ENCODE results near the gene TCP11L1.
A peak's percentile ranks its signal among the peaks of the same experiment; 100 is the strongest.
"Not testable (repeated sequence)": the region's sequence is repeated elsewhere in the genome, so short reads cannot be mapped to it uniquely, and the experiment has no call there.

The TCP11L1 gene

DNA sequence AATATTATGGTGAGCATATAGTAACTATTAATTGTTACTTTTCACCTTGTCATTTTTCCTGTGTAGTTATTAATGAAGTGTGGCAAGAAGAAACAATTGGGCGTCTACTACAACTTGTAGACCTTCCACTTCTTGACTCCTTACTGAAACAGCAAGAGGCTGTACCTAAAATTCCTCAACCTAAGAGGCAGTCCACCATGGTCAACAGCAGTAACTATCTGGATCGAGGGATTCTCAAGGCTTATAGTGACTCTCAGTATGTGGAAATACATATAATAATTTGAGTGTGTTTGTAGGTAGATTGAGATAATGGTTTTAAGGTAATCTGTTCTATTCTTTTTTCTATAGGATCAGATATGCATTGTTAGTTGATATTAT lies 10.8 kb upstream of the TCP11L1 start:
- no peak for DNase-seq (ENCODE audit: low read depth in 2 of 2)

GRCh38 chr11:33029218-33029617 lies 10.2 kb upstream of the TCP11L1 start:
- not testable (repeated sequence) for DNase-seq (ENCODE audit: low read depth in 2 of 2)

- no peak for DNase-seq (ENCODE audit: low read depth in 2 of 2)
Observed at GRCh38 chr11:33033493-33033892, 5.9 kb upstream of the TCP11L1 start.

- DNase-seq (ENCODE audit: low read depth in 2 of 2) = no peak
Observed at GRCh38 chr11:33035011-33035410, 4.4 kb upstream of the TCP11L1 start.

DNA sequence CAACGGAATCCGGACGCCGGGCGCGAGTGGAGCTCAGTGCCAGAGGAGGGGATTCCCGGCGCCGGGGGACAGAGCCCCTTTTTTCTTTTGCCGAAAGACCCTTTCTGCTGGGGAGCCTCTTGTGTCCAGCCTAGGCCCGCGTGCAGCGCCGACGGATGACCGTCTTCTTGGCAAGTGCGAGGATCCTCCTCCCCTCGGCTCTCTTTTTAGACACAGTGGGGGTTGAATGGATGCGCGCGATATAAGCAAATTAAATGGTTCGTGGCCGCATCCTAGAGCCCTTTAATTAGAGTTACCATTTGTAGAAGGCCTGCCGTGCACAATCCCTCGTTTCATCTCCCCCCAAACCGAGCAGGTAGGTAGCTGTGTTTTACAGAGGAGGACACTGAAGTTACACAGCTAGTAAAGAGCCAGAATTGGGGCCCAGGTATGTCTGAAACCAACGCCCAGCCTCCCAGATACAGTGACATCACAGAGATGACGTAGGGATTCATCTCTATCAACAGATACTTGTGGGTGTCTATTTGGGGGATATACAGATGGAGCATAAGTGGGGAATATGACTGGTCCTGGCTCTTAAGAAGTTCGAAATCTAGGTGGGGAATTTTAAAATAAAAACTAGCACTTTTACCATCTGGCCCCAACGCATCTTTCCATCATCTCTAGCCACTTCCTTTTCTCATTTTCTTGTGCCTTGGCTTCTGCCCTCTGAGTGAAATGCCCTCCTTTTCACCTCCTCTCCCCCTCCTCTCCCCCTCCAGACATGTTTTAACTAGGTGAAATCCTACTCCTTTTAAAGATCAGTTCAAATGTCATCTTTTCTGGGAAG lies 875 bp downstream of the TCP11L1 start:
- DNase-seq (ENCODE audit: low read depth in 2 of 2) = no peak

DNA sequence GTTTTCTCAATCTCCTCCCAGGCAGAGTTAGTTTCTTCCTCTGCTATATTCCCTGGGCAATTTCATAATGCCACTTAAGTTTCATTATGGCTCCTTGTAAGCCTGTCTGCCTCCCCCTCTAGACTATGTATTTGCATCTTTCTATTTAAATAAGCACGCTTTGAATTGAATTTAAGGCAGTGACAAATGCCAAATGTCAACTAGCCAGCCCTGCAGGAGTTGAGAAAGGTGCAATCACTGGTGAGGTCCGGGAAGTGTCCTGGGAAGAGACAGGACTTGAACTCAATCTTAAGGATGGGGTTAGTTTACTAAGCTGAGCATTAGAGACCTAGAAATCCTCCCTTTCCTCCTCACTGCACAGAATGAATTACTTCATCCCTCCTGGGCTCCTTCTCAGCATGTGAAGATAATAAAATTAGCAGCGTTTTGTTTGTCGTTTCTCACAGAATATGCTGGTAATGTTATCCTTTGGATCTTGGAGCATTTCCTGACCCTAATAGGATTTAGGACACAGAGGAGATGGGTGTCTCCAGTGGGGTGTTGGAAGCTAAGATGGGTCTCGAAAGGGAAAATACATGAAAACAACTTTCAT lies 1.6 kb downstream of the TCP11L1 start:
- DNase-seq (ENCODE audit: low read depth in 2 of 2) = no peak

DNA sequence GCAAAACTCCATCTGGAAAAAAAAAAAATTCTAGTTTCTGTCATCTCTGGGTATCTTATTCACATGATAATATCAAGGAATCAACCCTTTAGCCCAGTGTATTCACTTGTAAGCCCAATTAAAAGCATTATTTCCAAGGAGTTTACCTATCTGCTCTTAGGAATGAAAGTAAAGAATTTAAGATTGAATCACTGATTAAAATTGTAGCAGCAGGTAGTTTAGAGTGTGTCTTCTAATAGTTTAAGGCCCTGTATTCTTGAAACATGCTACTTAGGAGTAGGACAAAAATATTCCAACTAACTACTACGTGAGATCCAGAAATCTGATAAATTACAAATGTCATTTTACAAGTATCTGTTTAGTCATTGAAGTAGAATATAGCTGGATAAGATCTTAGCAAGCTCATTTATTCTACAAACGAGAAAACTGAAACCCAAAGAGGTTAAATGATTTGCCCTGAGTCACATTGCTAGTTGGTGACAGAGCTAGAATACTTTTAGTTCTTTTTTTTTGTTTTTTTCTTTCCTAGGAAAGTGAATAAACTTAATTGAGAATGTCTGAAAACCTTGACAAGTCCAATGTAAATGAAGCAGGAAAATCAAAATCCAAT lies 4.0 kb downstream of the TCP11L1 start:
- no peak for DNase-seq (ENCODE audit: low read depth in 2 of 2)

DNA sequence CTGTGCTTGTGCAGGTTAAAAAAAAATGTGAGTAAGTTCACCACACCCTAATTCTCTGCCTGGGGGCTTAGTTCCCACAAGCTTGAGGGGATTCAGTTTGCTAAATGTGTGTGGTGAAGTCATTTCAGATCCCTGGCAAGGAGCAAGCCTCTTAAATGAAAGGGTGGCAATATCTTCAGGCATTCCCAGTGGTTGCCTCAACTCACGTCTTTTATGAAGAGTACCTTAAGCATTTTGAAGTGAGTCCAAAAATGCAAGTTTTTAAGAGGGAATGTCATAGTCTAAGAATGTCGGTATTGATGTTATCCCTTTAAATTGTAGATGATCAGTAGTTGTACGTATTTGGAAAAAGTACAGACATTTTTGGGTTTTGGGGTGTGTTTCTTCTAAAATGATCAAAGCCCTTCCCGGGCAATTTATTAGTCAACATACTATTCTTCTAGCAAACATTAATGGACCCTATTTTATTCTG lies 4.9 kb downstream of the TCP11L1 start:
- no peak for DNase-seq (ENCODE audit: low read depth in 2 of 2)

GRCh38 chr11:33045551-33046255 lies 6.3 kb downstream of the TCP11L1 start:
- DNase-seq (ENCODE audit: low read depth in 2 of 2) = no peak

DNA sequence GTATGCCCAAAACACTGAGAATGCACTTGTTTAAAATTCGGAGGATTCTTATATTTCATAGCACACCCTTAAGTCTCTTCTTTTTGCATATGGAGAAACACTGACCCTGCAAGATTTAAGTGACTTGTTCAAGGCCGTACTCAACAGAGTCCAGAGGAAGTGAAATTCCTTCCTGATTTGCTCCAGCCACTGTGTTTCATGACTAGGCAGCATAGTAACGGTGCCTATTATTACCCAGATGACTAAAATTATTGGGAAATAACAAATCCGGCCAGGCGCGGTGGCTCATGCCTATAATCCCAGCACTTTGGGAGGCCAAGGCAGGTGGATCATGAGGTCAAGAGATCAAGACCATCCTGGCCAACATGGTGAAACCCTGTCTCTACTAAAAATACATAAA lies 9.3 kb downstream of the TCP11L1 start:
- DNase-seq (ENCODE audit: low read depth in 2 of 2) = not testable (repeated sequence)

DNA sequence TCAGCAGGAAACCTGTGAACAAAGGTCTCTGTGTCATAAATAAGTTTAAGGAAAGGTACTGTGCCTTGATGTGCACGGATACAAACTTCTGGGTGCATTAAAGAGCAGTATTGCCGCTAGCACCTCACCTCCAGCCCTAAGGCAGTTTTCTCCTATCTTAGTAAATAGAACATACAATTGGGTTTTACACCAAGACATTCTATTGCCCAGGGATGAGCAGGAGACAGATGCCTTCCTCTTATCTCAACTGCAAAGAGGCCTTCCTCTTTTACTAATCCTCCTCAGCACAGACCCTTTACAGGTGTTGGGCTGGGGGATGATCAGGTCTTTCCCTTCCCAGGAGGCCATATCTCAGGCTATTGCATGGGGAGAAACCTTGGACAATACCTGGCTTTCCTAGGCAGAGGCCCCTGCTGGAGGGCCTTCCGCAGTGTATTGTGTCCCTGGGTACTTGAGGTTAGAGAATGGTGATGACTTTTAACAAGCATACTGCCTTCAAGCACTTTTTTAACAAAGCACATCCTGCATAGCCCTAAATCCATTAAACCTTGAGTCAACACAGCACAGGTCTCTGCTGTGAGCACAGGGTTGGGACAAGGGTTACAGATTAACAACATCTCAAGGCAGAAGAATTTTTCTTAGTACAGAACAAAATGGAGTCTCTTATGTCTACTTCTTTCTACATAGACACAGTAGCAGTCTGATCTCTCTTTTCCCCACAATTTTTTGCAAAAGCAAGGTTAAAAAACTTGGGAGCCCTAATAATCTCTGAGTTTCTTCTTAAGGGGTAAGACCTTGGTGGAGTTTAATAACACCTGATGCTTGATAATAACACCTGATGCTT lies 10.4 kb downstream of the TCP11L1 start:
- not testable (repeated sequence) for DNase-seq (ENCODE audit: low read depth in 2 of 2)

DNA sequence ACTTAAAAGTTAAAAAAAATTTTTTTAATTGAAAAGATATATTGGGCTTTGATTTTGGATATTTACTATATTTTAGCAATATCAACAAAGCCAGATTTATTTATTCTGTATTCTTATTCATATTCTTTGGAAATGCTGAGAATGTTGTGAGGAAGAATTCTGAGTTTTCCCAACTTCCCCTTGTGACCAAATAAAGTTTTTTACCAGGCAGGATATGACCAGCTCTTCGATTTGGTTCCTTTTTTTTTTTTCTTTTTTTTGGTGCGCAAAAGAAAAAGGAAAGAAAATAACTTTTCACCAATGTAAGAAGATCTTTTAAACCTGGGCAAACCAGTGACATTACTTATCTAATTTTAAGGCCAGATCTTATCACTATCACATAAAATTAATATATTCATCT lies 12.9 kb downstream of the TCP11L1 start:
- no peak for DNase-seq (ENCODE audit: low read depth in 2 of 2)

DNA sequence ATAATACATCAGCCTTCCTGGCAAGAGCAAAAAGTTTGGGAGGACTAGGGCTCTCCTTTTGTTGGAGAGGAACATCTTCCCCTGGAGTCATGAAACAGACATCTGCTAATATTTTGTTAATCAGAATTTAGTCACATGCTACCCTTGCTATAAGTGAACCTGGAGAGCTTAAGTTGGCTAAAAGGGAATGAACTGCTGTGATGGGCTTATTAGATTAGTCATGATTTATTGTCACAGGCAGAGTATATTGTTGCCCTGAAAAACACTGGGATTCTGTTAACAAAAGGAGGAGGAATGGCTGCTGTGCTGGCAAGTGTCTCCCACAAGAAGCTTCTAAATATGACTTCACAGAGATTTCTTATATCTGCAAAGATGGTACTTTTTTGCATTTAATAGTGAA lies 16.0 kb downstream of the TCP11L1 start:
- DNase-seq (ENCODE audit: low read depth in 2 of 2) = no peak

DNA sequence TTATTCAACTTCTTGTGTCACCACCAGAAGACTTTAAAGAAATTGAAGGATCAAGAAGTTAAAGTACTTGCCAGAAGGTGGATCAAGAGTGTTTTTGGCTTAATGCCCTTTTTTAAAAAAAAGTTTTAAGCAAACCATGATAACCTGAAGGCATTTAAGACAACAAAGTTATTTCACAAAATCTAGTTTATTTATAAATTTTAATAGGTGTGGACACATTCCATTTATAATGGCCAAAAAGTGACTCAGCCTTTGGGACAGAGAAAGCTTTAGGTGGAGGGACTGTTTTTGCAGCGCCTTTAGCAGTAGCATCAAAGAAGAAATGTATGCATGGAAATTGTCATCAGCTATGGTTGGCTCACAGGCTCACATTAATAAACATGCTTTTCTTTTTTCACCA lies 17.9 kb downstream of the TCP11L1 start:
- DNase-seq (ENCODE audit: low read depth in 2 of 2) = no peak

- DNase-seq (ENCODE audit: low read depth in 2 of 2) = no peak
Observed at GRCh38 chr11:33059331-33060007, 20.1 kb downstream of the TCP11L1 start.

- no peak for DNase-seq (ENCODE audit: low read depth in 2 of 2)
Observed at GRCh38 chr11:33060271-33060670, 20.9 kb downstream of the TCP11L1 start.

- DNase-seq (ENCODE audit: low read depth in 2 of 2) = no peak
Observed at GRCh38 chr11:33062137-33062536, 22.8 kb downstream of the TCP11L1 start.

DNA sequence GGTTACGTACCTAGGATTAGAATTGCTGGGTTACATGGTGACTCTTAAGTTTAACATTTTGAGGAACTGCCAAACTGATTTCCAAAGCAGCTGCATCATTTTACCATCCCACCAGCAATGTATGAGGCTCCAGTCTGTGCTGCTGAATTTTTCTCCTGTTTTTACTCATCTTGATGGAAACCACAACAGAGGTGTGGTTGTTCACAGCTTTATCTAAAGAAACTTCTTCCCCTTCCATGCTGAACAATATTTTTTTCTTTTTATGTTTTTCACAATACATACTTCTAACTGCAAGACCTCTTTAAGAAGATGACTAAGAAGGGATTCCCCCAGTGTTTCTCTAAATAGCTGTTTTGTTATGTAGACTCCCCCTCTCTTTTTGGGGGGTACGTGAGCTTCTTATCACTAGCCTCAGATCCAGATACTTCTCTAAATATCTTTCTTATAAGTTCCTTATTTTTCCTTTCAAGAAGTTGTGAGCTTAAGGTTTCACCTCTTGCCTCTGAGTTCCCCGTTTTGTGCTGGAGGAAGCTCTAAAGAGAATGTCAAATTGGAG lies 24.0 kb downstream of the TCP11L1 start:
- DNase-seq (ENCODE audit: low read depth in 2 of 2) = peak; percentile 17 to 23

DNA sequence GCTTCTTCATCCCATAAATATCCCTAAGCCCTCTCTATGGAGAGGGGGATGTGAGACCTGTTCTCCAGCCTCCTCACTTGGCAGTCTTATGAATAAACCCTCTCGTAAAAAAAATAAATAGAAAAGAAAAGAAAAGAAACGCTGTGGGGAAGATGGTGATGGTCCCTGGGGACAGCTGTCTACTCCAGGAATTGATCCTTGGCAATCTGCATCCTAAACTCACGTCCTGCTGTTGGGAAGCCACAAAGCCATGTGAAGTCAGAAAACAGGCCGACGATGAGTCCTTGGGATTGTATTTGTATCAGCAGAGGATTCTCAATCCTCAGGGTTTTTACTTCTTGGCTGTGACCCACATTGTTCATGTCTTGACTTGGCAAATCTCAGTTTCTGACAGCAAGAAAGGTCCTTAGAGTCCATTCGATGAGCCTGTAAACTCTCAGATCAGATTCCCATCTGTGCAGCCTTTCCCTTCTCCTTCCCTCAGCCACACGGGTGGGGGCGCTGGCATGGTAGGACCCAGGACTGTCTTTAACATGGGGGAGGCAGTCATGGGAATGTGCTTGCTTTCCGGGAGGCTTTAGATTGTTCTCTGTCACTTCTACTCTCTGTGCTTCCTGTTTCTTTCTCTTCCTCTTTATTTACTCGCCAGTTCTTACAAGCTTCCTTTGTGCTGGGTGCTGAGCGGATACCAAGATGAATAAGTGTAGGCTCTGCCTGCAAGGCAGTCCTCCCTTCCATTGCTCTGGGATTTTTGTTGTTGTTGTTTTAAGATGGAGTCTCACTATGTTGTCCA lies 24.9 kb downstream of the TCP11L1 start:
- no peak for DNase-seq (ENCODE audit: low read depth in 2 of 2)

GRCh38 chr11:33064866-33065265 lies 25.5 kb downstream of the TCP11L1 start:
- no peak for DNase-seq (ENCODE audit: low read depth in 2 of 2)

All from fibroblast of skin of left biceps (primary cell).